ENCODE results near the gene CANT1.

DNA sequence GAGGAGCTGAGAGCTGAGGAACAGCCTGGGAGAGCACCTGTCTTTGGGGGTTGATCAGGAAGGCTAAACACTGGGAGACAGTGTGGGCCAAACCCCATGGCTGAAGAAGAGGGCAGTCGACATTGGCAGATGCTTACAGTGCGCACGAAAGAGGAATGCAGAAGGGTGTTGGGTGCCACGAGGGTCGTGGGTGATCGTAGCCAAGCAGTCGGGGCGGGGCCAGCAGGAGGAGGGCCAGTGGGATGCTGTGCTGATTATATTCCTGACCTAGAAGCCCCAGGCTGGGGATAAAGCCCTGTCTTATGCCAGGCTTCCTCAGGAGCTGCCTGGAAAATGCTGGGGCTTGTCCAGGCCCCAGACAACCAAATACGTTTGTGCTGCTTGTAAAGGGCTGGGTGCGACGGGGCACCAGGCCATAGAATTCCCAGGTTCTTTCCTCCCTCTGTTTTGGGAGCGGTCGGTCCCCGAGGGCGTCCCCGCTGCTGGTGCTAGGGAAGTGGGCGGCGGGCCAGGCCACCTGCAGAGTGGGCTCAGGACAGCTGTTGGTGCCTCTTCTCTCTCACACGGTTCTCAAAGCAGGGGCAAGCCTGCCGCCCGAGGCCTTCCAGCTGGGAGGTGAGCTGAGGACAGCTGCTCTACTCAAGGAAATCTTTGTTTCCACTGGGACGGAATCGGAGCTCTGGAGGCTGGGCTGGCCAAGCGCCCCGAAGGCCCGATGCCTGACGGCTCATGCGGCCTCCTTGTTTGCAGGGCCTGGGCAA lies 24.4 kb upstream of the CANT1 start:
- TF ChIP-seq, protein P1, sequence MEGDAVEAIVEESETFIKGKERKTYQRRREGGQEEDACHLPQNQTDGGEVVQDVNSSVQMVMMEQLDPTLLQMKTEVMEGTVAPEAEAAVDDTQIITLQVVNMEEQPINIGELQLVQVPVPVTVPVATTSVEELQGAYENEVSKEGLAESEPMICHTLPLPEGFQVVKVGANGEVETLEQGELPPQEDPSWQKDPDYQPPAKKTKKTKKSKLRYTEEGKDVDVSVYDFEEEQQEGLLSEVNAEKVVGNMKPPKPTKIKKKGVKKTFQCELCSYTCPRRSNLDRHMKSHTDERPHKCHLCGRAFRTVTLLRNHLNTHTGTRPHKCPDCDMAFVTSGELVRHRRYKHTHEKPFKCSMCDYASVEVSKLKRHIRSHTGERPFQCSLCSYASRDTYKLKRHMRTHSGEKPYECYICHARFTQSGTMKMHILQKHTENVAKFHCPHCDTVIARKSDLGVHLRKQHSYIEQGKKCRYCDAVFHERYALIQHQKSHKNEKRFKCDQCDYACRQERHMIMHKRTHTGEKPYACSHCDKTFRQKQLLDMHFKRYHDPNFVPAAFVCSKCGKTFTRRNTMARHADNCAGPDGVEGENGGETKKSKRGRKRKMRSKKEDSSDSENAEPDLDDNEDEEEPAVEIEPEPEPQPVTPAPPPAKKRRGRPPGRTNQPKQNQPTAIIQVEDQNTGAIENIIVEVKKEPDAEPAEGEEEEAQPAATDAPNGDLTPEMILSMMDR (IDR thresholded peaks at IDR 0.05; ENCODE audit: low read depth, low read length), result no peak
- no peak for TF ChIP-seq EZH2phosphoT487 (IDR thresholded peaks at IDR 0.05; ENCODE audit: low read depth)

Measured in OCI-LY3 (cell line).